ENCODE measurements around the gene TMEM54.

DNA sequence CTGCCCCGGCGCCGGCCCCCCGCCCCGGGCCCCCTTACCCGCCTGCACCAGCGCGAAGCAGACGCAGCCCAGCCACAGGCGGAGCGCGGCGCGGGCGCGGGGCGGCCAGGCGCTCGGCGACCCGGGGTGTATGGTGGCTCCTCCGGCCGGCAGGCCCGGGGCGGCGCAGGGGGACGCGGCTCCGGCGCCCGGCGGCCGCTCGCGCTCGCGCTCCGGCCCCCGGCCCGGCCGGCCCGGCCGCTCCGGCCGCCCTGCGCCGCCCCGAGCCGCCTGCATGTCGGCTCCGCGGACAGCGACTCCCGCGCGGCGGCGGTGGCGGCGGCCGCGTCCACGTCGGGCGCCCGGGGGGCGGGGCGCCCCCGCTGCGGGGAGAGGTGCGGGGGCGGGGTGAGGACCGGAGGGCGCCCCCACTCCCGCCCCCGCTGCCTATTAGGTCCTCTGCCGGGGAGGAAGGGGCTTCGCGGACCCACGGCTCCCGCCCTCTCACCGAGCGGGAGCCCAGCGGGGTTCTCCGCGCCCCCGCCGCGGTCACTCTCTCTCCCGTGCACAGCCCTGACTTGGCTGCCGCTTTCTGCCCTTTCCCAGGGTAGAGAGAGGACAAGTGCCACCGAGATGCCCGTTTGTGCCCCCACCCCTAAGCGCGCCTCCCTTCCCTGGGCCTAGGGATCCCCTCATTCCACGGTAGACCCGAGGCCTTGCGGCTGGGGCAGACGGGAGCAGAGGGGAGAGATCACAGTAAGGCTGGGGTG lies 30.4 kb downstream of the TMEM54 start, which contains the start of gene FNDC5:
- TF ChIP-seq, protein P1, sequence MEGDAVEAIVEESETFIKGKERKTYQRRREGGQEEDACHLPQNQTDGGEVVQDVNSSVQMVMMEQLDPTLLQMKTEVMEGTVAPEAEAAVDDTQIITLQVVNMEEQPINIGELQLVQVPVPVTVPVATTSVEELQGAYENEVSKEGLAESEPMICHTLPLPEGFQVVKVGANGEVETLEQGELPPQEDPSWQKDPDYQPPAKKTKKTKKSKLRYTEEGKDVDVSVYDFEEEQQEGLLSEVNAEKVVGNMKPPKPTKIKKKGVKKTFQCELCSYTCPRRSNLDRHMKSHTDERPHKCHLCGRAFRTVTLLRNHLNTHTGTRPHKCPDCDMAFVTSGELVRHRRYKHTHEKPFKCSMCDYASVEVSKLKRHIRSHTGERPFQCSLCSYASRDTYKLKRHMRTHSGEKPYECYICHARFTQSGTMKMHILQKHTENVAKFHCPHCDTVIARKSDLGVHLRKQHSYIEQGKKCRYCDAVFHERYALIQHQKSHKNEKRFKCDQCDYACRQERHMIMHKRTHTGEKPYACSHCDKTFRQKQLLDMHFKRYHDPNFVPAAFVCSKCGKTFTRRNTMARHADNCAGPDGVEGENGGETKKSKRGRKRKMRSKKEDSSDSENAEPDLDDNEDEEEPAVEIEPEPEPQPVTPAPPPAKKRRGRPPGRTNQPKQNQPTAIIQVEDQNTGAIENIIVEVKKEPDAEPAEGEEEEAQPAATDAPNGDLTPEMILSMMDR (IDR thresholded peaks at IDR 0.05), result no peak
- TF ChIP-seq POLR2A (IDR thresholded peaks at IDR 0.05), result no peak
